HG03442 (cell line): ENCODE data around the gene RAB40AL.

Experiments
- ATAC-seq: cut with Tn5 transposase; IDR thresholded peaks from one replicate; pipeline ENCODE4 v1.9.1; 2021; ENCODE audit warnings: mild to moderate bottlenecking, moderate library complexity; ENCODE audit not compliant: unreplicated experiment

Gene RAB40AL

GRCh38 chrX:102979536-102979935 lies 42.5 kb downstream of the RAB40AL start:
- no peak for ATAC-seq

GRCh38 chrX:102983205-102983604 lies 46.1 kb downstream of the RAB40AL start:
- ATAC-seq: no peak

- no peak for ATAC-seq
Observed at GRCh38 chrX:102985192-102985591, 48.1 kb downstream of the RAB40AL start.
